SKM-1 (cell line): ENCODE results near the gene MUCL1.
"Not testable (repeated sequence)": the region's sequence is repeated elsewhere in the genome, so short reads cannot be mapped to it uniquely, and the experiment has no call there.

Experiments
- DNase-seq: peaks from one replicate; lab custom pipeline; 2025; ENCODE audit not compliant: unreplicated experiment; lab: John Stamatoyannopoulos, UW

Gene MUCL1

GRCh38 chr12:54853933-54854538 lies at the start of gene MUCL1:
TSS of gene MUCL1 (plus strand) at chr12:54854516. CDS start at chr12:54854583, 67 bp downstream.
- peak; percentile 24 for DNase-seq

DNA sequence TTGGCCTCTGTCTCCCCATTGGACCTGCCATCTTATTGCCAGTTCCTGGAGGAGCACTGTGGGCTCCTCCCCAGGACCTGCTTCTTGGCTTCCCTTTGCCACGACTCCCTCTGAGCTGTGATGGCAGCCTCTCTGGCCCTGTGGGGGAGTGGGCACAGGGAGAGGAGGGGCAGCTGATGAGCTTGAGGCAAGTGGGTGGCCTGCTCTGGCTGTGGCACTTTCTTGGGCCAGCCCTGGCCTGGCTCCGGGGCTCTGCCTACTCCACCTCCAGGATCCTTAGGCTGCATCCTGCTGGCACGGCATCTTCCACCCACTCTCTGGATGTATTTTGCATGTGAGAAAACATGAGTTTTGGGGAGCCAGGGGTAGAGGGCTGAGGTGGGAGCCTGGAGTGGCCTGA lies 32.6 kb upstream of the MUCL1 start:
- no peak for DNase-seq

DNA sequence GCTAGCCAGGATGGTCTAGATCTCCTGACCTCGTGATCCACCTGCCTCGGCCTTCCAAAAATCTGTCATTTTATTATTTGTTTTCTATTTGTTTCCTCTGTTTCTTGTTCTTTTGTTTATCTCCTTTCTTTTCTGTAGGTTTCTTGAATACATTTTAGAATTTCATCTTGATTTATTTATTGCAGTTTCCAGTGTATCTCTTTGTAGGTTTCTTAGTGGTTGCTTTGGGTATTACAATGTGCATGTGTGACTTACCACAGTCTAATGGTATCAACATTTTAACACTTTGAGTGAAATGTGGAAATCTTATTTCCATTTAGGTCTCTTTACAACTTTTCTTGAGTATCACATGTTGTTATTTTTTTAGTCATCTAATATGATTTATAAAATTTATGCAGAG lies 29.9 kb upstream of the MUCL1 start:
- no peak for DNase-seq

- DNase-seq: no peak
Measured at GRCh38 chr12:54829511-54829910, 24.8 kb upstream of the MUCL1 start.

DNA sequence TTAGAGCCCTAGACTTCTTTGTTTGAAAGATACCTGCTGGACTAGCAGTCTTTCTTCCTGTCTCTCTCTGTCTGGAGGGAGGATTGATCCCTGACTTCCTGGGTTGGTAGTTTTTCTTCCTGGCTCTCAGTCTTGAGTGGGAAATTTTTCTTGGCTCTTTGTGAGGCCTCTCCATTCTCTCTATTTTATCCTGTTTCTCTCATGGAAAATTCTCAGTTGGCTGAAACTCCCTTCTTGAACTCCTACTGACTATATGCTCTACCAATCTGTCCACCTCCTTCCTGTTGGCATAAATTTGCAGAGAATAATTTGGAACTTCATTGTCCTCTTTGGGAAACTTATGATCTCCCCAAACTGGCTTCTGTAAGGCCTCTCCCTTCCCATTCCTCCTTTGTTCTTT lies 24.1 kb upstream of the MUCL1 start:
- DNase-seq: no peak

- DNase-seq: no peak
Measured at GRCh38 chr12:54831631-54832030, 22.7 kb upstream of the MUCL1 start.

- no peak for DNase-seq
Measured at GRCh38 chr12:54840244-54840865, 14.0 kb upstream of the MUCL1 start.

DNA sequence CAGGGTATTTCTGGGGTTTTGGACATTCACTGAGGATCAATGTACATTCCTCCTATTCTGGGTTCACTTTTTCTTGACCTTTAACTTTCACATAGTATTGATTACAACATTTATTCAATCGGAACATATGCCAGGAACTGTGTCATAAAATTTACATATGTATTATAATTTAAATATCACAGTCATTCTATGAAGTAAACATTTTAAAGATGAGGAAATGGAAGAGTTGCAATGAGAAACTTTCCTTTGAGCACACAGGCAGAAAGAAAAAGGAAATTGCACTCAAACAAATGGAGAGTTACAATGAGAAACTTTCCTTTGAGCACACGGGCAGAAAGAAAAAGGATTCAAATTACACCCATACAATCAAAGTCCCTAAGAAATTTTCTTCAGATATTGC lies 3.1 kb downstream of the MUCL1 start:
- DNase-seq: no peak

GRCh38 chr12:54858562-54858961 lies 4.2 kb downstream of the MUCL1 start:
- DNase-seq: no peak

GRCh38 chr12:54859502-54859901 lies 5.2 kb downstream of the MUCL1 start:
- DNase-seq: no peak

DNA sequence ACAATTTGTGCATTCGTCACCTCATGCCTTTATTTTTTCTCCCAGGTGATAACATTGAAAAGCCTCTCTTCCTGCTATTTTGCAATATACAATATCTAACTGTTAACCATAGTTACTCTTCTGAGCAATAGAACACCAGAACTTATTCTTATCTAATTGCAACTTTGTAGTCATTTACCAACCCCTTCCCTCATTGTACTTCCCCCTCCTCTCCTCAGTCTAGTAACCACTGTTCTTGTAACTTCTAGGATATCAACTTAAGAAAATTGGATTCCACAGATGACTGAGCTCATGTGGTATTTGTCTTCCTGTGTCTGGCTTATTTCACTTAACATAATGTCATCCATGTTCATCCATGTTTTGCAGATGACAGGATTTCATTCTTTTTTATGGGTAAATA lies 7.6 kb downstream of the MUCL1 start:
- no peak for DNase-seq

- DNase-seq: no peak
Measured at GRCh38 chr12:54863948-54864618, 9.8 kb downstream of the MUCL1 start.

- no peak for DNase-seq
Measured at GRCh38 chr12:54865683-54866324, 11.5 kb downstream of the MUCL1 start.

DNA sequence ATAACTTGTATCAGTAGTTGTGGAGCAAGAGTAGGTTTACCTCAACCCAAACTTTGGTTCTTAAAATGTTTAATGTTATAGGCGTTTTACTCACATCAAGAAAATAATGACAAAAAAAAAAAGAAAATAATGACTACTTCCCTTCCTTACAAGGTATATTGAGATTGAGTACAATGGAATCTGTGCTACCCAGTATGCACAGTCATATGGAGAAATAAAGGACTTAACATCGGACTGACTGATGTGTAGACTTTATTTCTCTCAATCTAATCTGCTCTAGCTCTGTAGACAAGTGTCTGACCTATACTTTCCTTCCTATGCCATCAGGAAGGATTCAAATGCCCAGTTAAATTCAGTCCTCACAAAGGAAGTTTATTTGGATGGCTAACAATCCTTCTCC lies 14.4 kb downstream of the MUCL1 start:
- no peak for DNase-seq

DNA sequence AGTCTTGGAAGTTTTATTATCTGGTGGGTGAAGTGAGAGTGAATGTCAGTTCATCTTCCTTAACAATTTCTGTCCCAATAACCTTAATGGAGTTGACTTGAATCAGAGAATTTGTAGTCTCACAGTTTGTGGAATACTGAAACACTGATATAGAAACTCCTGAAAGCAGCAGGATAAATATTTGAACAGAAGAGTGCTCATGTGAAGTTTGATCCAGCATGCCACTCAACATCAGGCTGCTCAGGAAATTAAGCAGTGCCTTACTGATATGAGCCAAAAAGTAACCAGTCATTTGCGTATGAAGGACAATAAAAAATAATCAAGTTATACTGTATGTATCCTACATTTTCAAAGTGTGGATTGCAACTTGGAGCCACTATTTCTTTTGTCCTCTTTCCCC lies 15.7 kb downstream of the MUCL1 start:
- DNase-seq: no peak

DNA sequence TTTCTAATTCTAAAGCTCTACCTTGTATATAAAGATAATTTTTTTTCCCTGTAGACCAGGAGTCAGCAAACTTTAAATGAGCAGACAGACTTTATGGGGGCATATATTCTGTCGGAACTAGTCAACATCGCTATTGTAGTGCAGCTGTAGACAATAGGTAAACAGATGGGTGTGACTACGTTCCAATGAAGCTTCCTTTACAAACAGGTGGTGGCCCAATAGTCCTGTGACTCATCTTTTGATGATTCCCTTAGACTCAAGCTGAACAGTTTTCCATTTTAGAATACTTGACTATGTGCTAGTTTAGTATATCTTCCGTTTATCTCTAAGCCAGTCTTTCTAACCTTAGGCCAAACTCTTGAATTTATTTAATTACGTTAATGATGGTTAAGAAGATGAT lies 16.3 kb downstream of the MUCL1 start:
- DNase-seq: no peak

GRCh38 chr12:54879150-54879549 lies 24.8 kb downstream of the MUCL1 start:
- DNase-seq: no peak

- DNase-seq: no peak
Measured at GRCh38 chr12:54879579-54879978, 25.3 kb downstream of the MUCL1 start.

GRCh38 chr12:54882079-54882478 lies 27.8 kb downstream of the MUCL1 start:
- peak; percentile 44 for DNase-seq

DNA sequence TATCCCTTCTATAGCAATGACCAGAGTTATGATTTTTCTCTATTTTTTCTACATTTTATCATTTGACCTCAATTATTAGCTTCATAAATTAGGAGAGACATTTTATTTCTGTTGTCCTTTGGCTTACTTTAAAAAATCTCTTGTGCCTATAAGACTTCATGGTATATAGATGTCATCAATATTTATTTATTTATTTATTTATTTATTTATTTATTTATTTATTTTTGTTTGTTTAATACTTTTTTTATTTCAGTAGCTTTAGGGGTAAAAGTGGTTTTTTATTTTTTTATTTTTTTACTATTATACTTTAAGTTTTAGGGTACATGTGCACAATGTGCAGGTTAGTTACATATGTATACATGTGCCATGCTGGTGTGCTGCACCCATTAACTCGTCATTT lies 28.3 kb downstream of the MUCL1 start:
- DNase-seq: not testable (repeated sequence)

GRCh38 chr12:54888428-54888827 lies 34.1 kb downstream of the MUCL1 start:
- DNase-seq: not testable (repeated sequence)

GRCh38 chr12:54890339-54890738 lies 36.0 kb downstream of the MUCL1 start:
- no peak for DNase-seq
